Measurements from ENCODE around the gene NRXN2.
"Not testable (repeated sequence)": the region's sequence is repeated elsewhere in the genome, so short reads cannot be mapped to it uniquely, and the experiment has no call there.

Gene NRXN2

DNA sequence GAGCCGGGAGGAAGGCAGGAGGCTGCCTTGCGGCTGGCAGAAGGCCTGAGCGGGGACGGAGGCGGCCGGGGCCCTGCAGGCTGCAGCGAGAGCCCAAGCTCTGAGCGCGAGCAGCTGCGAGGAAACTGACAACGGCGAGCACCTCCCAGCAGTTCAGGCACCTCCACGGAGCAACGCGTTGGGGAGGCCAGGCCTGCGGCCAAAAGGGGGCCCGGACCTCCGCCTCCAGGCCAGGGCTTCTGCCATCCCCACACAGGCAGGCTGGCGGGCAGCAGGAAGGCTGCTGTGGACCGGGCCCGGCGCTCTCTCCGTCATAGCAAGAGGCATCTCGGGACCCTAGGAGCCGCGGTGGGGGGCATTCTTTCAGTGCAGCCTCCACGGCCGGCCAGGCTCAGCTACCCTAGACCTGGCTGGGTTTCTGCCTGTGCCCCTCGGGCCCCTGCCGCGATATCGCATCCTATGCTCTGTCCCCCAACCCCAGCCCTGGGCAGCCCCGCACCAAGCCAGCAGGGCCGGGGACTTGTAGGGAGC lies 154.9 kb downstream of the NRXN2 start:
- DNase-seq (ENCODE audit: low spot score in 2 of 2) = no peak
- H3K4me1 ChIP-seq = peaks cover 18% of the 10 kb centered on the region
- H3K4me3 ChIP-seq = no peak overlapping the region
- in situ Hi-C loops (cut with MboI; ENCODE audit: low sequenced_read_pairs) = no loop called here
- H3K27me3 ChIP-seq (ENCODE audit: low read depth) = no peaks in the 10 kb centered on the region
- H3K36me3 ChIP-seq (replicated peaks) = no peaks in the 10 kb centered on the region
- no peaks in the 10 kb centered on the region for H3K9me3 ChIP-seq

DNA sequence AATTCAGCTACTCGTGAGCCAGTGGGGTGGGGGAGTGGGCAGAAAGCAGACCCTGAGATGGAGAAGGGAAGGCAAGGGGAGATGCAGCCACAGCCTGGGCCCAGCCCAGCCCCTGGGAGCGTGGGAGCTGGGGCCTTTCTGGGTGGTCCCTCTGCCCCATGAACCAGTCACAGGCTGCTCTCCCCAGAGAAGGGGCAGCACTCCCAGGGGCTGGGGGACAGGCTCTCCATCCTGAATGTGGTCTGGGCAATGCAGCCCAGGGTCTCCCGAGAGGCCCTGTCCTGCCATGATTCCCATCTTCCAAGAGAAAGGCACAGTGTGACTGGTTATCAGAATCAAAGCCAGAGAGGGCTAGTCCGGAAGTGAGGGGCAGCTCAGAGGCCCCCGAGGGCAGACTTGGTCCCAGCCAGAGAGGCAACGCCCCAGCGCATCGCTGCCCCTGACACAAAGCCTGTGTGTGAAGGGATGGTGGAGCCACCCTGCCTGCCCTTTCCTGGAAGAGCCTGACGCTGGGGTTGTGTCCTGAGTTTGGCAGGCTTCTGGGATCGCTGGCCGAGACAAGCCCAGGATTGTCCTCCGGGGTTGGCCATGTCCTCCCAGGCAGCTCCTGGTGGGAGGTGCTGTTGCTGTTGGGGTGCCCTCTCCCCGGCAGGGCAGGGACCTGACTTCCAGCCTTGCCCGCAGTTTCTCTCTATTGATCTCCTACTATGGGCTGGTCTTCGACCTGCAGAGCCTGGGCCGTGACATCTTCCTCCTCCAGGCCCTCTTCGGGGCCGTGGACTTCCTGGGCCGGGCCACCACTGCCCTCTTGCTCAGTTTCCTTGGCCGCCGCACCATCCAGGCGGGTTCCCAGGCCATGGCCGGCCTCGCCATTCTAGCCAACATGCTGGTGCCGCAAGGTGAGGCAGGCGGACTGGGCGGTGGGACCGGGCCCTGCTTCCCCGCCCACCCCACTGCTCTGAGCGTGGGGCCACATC lies 155.8 kb downstream of the NRXN2 start:
- H3K4me1 ChIP-seq = peaks cover 18% of the 10 kb centered on the region
- in situ Hi-C loops (cut with MboI; ENCODE audit: low sequenced_read_pairs) = no loop called here
- no peaks in the 10 kb centered on the region for H3K27me3 ChIP-seq (ENCODE audit: low read depth)
- H3K36me3 ChIP-seq (replicated peaks) = no peaks in the 10 kb centered on the region
- peak overlapping the region; percentile 29 for H3K4me3 ChIP-seq
- DNase-seq (ENCODE audit: low spot score in 2 of 2) = peak in 1 of 2 experiments; percentile 34
- no peaks in the 10 kb centered on the region for H3K9me3 ChIP-seq

DNA sequence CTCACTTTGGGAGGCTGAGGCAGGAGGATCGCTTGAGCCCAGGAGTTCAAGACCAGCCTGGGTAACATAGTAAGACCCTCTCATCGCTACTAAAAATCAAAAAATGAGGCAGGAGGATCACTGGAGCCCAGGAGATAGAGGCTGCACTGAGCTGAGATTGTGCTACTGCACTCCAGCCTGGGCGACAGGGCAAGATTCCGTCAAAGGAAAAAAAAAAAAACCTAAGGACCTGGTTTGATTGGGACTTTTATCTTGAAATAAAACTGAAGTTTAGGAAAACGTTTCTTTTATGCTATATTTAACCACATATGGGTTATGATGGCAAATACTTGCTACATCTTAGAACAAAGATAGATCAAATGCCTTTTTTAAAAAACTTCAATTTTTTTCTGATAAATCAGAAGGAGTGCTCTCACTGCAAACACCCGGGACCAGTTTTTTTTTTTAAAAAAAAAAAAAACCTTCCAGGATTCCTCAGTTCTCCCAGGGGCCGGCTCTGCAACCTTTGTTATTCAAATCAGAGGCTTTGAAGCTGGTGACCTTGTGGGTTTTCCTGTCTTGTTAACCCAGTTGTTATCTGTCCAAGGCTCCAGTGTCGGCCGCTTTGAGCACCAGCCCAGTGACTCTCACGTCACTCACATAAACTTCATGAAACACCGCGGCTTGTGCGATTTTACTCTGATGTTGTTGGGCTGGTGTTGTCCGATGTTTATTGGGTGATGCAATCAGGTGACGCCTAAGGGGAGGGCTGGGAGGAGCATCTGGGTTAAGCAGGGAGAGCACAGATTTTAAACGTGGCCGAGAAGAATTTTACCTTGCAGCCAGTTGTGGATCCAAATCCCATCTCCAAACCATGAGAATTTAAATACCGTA lies 156.7 kb downstream of the NRXN2 start:
- Histone ChIP-seq H3K36me3 (replicated peaks) (no peaks in the 10 kb centered on the region), H3K4me1 (peaks cover 18% of the 10 kb centered on the region), H3K27me3 (ENCODE audit: low read depth) (no peaks in the 10 kb centered on the region), H3K4me3 (peak overlapping the region; percentile 29), H3K9me3 (no peaks in the 10 kb centered on the region)
- DNase-seq (ENCODE audit: low spot score in 2 of 2) = peak; percentile 91 to 94
- in situ Hi-C loops (cut with MboI; ENCODE audit: low sequenced_read_pairs) = no loop called here

DNA sequence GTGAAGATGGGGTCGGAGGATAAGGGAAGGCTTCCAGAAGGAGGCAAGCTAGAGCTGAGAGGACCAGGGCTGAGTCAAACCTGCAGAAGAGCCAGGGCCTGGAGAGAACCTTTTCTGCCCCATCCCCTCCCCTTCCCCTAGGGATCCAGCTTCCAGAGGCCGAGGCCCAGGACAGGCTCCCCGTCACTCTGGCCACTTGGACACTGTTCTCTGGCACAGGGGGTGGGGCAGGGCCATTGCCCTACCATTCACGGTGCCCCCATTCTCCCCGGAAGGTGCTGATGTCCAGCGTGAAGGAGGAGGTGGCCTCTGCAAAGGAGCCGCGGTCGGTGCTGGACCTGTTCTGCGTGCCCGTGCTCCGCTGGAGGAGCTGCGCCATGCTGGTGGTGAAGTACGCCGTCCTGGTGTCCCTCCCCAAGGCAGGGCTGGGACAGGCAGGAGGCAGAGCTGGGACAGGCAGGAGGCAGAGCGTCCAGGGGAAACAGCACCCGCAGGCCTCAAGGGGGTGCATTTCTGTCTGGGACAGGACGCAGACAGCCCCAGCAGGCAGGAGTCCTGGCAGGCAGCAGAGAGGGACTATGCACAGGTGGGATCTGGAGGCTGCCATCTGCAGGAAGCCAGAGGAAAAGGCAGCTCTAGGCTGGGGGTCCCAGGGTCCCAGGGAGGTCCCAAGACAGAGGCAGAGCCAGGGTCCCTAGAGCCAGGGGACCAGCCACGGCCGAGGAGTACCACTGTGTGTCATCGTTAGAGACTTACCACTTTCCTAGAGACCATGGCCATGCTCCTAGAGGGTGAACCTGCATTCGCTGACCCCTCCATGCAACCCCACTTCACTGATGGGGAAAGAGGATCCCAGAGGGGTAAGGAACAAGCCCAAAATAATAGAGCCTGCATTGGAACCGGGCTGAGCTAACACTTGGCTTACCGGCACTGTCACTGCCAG lies 157.8 kb downstream of the NRXN2 start:
- in situ Hi-C loops (cut with MboI; ENCODE audit: low sequenced_read_pairs) = no loop called here
- peaks cover 18% of the 10 kb centered on the region for H3K4me1 ChIP-seq
- H3K36me3 ChIP-seq (replicated peaks) = no peaks in the 10 kb centered on the region
- DNase-seq (ENCODE audit: low spot score in 2 of 2) = peak in 1 of 2 experiments; percentile 47
- H3K9me3 ChIP-seq = no peaks in the 10 kb centered on the region
- no peak overlapping the region for H3K4me3 ChIP-seq
- H3K27me3 ChIP-seq (ENCODE audit: low read depth) = no peaks in the 10 kb centered on the region

DNA sequence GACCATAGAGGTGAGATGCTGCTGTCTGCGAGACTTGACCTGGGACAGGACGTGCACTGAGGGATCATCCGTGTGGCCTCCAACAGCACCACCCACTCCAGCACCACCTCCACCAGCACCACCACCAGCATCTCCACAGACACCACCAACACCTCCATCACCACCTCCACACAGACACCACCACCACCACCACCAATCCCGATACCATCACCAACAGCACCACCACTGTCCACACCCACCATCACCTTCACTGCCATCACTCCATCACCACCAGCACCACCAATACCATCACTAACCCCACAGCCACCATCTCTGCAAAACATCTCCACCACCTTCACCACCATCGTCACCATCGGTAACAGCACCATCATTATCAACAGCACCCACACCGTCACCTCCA lies 158.6 kb downstream of the NRXN2 start:
- Histone ChIP-seq H3K36me3 (replicated peaks) (no peaks in the 10 kb centered on the region), H3K9me3 (no peaks in the 10 kb centered on the region), H3K27me3 (ENCODE audit: low read depth) (no peaks in the 10 kb centered on the region), H3K4me3 (no peak overlapping the region), H3K4me1 (peaks cover 18% of the 10 kb centered on the region)
- in situ Hi-C loops (cut with MboI; ENCODE audit: low sequenced_read_pairs) = no loop called here
- no peak for DNase-seq (ENCODE audit: low spot score in 2 of 2)

DNA sequence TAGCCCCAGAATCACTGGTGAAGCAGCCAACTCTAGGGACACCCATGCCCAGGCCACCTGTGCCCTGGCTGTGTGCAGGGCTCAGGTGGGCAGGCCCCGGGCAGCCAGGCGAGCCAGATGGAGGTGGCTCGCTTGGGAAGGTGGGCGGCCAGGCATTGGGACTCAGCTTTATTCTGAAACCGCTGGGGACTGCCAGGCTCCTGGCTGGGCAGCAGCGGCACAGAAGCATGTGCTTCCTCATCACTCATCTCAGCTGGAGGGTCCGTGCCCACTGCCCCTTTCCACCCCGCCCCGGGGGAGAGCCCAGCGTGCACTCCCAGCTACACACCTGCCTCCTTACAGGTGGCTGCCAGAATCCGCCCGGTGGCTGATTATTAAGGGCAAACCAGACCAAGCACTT lies 159.0 kb downstream of the NRXN2 start:
- no peaks in the 10 kb centered on the region for H3K36me3 ChIP-seq (replicated peaks)
- H3K4me3 ChIP-seq = no peak overlapping the region
- DNase-seq (ENCODE audit: low spot score in 2 of 2) = no peak
- H3K27me3 ChIP-seq (ENCODE audit: low read depth) = no peaks in the 10 kb centered on the region
- in situ Hi-C loops (cut with MboI; ENCODE audit: low sequenced_read_pairs) = no loop called here
- no peaks in the 10 kb centered on the region for H3K9me3 ChIP-seq
- peaks cover 18% of the 10 kb centered on the region for H3K4me1 ChIP-seq

DNA sequence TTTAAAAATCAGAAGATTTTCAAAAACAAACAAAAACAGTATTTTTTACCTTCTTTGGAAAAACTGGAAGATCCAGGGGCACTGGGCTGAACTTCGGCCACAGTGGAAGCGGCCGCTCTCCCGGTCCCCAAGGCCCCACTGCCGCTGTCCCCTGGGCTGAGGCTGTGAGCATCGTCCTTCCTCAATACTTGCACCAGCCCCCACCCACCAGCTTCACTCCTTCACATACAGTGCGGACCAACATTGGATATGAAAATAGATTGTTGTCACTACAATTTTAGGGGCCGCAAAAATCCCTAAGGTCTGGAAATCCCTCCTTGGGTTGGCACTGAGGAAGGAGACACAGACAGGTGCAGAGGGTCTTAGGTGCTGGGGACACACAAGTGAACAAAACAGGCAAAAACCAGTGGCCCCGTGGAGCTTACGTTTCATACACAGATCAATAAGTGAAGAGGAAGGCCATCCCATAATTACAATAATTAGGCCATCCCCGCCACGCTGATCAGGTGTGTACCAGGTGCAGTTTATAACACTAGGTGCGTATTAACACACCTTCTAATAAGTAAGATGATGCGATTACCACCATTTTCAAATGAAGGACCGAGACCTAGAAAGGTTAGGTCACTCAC lies 160.2 kb downstream of the NRXN2 start:
- Histone ChIP-seq H3K4me3 (no peak overlapping the region), H3K4me1 (peaks cover 27% of the 10 kb centered on the region), H3K9me3 (no peaks in the 10 kb centered on the region), H3K36me3 (replicated peaks) (no peaks in the 10 kb centered on the region), H3K27me3 (ENCODE audit: low read depth) (no peaks in the 10 kb centered on the region)
- in situ Hi-C loops (cut with MboI; ENCODE audit: low sequenced_read_pairs) = no loop called here
- no peak for DNase-seq (ENCODE audit: low spot score in 2 of 2)

DNA sequence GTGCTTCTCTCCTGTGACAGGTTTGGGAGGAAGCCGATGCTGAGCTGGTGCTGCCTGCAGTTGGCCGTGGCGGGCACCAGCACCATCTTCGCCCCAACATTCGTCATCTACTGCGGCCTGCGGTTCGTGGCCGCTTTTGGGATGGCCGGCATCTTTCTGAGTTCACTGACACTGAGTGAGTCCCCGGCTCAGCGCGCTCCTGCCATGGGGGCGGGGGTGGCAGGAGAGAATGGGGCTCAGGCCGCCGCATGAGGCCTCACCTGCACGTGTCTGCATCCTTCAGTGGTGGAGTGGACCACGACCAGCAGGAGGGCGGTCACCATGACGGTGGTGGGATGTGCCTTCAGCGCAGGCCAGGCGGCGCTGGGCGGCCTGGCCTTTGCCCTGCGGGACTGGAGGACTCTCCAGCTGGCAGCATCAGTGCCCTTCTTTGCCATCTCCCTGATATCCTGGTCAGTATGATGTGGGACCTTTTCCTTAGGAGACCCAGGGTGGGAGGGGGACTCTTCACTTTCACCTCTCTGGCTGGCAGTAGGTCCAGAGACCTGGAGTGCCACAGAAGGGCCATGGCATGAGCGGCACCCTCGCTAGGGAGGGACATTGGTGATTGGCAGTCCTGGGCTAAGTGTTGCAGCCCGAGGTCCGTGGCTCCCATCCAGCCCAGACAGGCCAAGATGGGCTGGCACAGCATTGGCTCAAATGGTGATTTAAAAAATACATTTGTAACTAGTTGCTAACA lies 160.8 kb downstream of the NRXN2 start:
- peaks cover 25% of the 10 kb centered on the region for H3K4me1 ChIP-seq
- no peaks in the 10 kb centered on the region for H3K9me3 ChIP-seq
- H3K4me3 ChIP-seq = no peak overlapping the region
- no peaks in the 10 kb centered on the region for H3K27me3 ChIP-seq (ENCODE audit: low read depth)
- in situ Hi-C loops (cut with MboI; ENCODE audit: low sequenced_read_pairs) = no loop called here
- no peak for DNase-seq (ENCODE audit: low spot score in 2 of 2)
- H3K36me3 ChIP-seq (replicated peaks) = no peaks in the 10 kb centered on the region

DNA sequence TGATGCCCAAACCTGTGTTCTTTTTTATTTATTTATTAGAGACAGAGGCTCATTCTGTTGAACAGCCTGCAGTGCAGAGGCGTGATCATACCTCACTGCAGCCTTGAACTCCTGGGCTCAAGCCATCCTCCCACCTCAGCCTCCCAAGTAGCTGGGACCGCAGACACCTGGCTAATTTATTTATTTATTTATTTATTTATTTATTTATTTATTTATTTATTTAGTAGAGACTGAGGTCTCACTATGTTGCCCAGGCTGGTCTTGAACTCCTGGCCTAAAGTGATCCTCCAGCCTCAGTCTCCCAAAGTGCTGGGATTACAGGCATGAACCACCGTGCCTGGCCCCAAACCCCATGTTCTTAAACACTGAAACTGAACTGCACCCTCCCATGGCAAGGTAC lies 161.6 kb downstream of the NRXN2 start:
- H3K36me3 ChIP-seq (replicated peaks); H3K9me3 ChIP-seq; in situ Hi-C loops (cut with MboI; ENCODE audit: low sequenced_read_pairs); H3K27me3 ChIP-seq (ENCODE audit: low read depth); DNase-seq (ENCODE audit: low spot score in 2 of 2); H3K4me3 ChIP-seq: not testable (repeated sequence)
- peaks cover 19% of the 10 kb centered on the region for H3K4me1 ChIP-seq

DNA sequence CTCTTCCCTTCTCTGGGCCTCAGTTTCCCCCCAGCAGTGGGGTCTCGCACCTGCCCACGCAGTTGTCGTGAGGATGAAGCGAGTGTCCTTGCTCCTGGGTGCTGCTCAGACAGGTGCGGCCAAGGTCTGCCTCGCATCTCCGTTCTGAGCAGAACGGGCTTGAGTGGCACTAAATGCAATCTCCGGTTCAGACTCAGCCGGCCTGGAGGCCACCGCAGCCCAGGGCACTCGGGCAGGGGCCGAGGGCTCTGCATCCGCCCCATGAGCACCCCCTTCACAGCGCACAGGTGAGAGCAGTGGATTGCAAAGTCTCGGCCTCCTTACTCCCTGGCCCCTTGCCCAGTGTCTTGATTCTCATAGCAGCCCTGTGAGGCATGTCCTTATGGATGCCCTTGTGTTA lies 162.1 kb downstream of the NRXN2 start:
- Histone ChIP-seq H3K4me3 (no peak overlapping the region), H3K36me3 (replicated peaks) (no peaks in the 10 kb centered on the region), H3K9me3 (no peaks in the 10 kb centered on the region), H3K4me1 (peaks cover 16% of the 10 kb centered on the region), H3K27me3 (ENCODE audit: low read depth) (no peaks in the 10 kb centered on the region)
- DNase-seq (ENCODE audit: low spot score in 2 of 2) = no peak
- in situ Hi-C loops (cut with MboI; ENCODE audit: low sequenced_read_pairs) = no loop called here

DNA sequence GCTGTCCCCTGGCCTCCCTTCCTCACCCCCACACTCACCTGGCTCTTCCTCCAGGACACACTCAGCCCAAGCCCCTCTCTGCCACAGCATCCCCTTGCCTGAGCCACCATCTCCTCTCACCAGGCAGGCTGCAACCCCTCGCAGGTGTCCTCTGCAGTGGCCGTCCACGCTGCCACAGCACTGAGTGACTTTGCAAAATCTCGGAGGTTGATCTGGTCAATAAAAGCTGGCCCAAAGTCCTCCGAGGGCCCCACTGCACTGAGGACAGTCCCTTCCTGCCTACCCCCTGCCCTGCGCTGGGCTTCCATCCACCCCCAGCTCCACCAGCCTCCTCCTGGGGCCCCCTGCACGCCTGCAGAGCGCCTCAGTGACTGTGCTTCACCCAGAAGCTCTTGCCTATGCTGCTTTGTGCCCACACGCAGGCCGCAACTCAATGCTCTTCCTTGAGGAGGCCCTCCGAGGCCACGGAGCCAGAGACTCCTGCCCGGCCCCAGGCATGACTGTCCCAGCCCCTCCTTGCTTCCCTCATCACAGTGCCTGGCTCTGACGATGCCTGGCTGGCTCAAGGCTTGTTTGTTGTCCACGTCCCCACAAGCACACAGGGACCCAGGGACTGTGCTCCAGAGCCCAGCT lies 162.7 kb downstream of the NRXN2 start:
- H3K4me1 ChIP-seq = peaks cover 12% of the 10 kb centered on the region
- in situ Hi-C loops (cut with MboI; ENCODE audit: low sequenced_read_pairs) = no loop called here

More for the DNA sequence above, 162.7 kb downstream of the NRXN2 start:
- H3K27me3 ChIP-seq (ENCODE audit: low read depth) = no peaks in the 10 kb centered on the region
- DNase-seq (ENCODE audit: low spot score in 2 of 2) = no peak
- no peaks in the 10 kb centered on the region for H3K9me3 ChIP-seq
- H3K4me3 ChIP-seq = no peak overlapping the region
- H3K36me3 ChIP-seq (replicated peaks) = no peaks in the 10 kb centered on the region

Measured in HAP-1 (cell line).